Activated T-cell treated with anti-CD3 and anti-CD28 coated beads, Interleukin-2, amount 50 U/mL, for 72 hours (primary cell): Measurements from ENCODE around the gene DRP2. TPM values are rescaled to one million over a fixed set of nuclear protein-coding genes. Genes with fewer than 3 reads are reported as not detected.
"Not testable (repeated sequence)": the region's sequence is repeated elsewhere in the genome, so short reads cannot be mapped to it uniquely, and the experiment has no call there.

Source experiments
- ATAC-seq, 2 donors: fragments of 150-1000 bp; cut with Tn5 transposase; replicated peaks in 1 of 2; 2 replicates each; pipeline ENCODE4 v1.10.0; 2021; ENCODE audit warnings: moderate library complexity in 2 of 2, mild to moderate bottlenecking in 1 of 2
- DNase-seq, 2 donors: peaks; one replicate each; pipeline ENCODE4 v3.0.0; 2021 to 2022; ENCODE audit warnings: mixed read lengths in 1 of 2
- H3K27ac Mint-ChIP-seq: one replicate; pipeline ENCODE4 v1.8.0; 2022; ENCODE audit warnings: mild to moderate bottlenecking, moderate library complexity, mixed read lengths
- H3K27me3 Mint-ChIP-seq: one replicate; pipeline ENCODE4 v1.8.0; 2022; ENCODE audit warnings: low read depth, mixed read lengths
- H3K36me3 Mint-ChIP-seq, 2 donors: one replicate each; pipeline ENCODE4 v1.8.0; 2022; ENCODE audit warnings: mixed read lengths in 2 of 2, mild to moderate bottlenecking in 1 of 2; ENCODE audit not compliant: insufficient read depth in 2 of 2
- H3K4me1 Mint-ChIP-seq: one replicate; pipeline ENCODE4 v1.8.0; 2022; ENCODE audit warnings: low read depth, mixed read lengths
- H3K4me3 Mint-ChIP-seq, 2 donors: one replicate each; pipeline ENCODE4 v1.8.0; 2022; ENCODE audit warnings: mild to moderate bottlenecking in 2 of 2, mixed read lengths in 2 of 2, moderate library complexity in 2 of 2
- H3K9me3 Mint-ChIP-seq, 2 donors: one replicate each; pipeline ENCODE4 v1.8.0; 2022; ENCODE audit warnings: mixed read lengths in 2 of 2
- total RNA-seq, 2 donors: library from RNA; stranded (reverse); gene quantifications; one replicate each; pipeline ENCODE4 v1.2.3, GENCODE V29; 2022

Gene DRP2
- total RNA-seq = 1 to 10 TPM in 1 of 2 donors, under 1 TPM in 1; 0.86 to 1.2 TPM

- H3K36me3 Mint-ChIP-seq = no peaks in the 10 kb centered on the region
- no peak for DNase-seq
These were observed at the start of gene DRP2 for GRCh38 chrX:101219116-101219863. DRP2 (plus strand) TSS chrX:101219786; CDS start chrX:101231648, 11,862 bp downstream.

GRCh38 chrX:101171883-101172400, 47.6 kb upstream of the DRP2 start:
- ATAC-seq (no peak), DNase-seq (no peak)
- no peaks in the 10 kb centered on the region for H3K9me3 Mint-ChIP-seq
- no peaks in the 10 kb centered on the region for H3K4me1 Mint-ChIP-seq
- H3K27ac Mint-ChIP-seq = no peak overlapping the region
- no peaks in the 10 kb centered on the region for H3K36me3 Mint-ChIP-seq
- peaks cover 14% of the 10 kb centered on the region for H3K27me3 Mint-ChIP-seq
- no peak overlapping the region for H3K4me3 Mint-ChIP-seq

More at GRCh38 chrX:101219116-101219863, at the start of gene DRP2:
- no peaks in the 10 kb centered on the region for H3K9me3 Mint-ChIP-seq
- H3K4me3 Mint-ChIP-seq = peak within 1 kb of the TSS in 1 of 2 donors; percentile 38
- peaks cover 25% of the 10 kb centered on the region for H3K27me3 Mint-ChIP-seq
- H3K4me1 Mint-ChIP-seq = peaks cover 20% of the 10 kb centered on the region
- H3K27ac Mint-ChIP-seq = no peak within 1 kb of the TSS
- no peak for ATAC-seq

GRCh38 chrX:101176439-101176838, 43.1 kb upstream of the DRP2 start:
- no peaks in the 10 kb centered on the region for H3K9me3 Mint-ChIP-seq
- H3K27me3 Mint-ChIP-seq = peaks cover 14% of the 10 kb centered on the region
- H3K27ac Mint-ChIP-seq = peak overlapping the region; percentile 3
- no peak for DNase-seq
- no peak overlapping the region for H3K4me3 Mint-ChIP-seq
- no peak for ATAC-seq
- no peaks in the 10 kb centered on the region for H3K4me1 Mint-ChIP-seq
- H3K36me3 Mint-ChIP-seq = no peaks in the 10 kb centered on the region

- not testable (repeated sequence) for H3K9me3 Mint-ChIP-seq, ATAC-seq, H3K4me3 Mint-ChIP-seq, H3K36me3 Mint-ChIP-seq, DNase-seq, H3K27ac Mint-ChIP-seq, H3K4me1 Mint-ChIP-seq
- H3K27me3 Mint-ChIP-seq = peaks cover 33% of the 10 kb centered on the region
These were observed 34.7 kb upstream of the DRP2 start for GRCh38 chrX:101184876-101185275.

GRCh38 chrX:101187961-101188360, 31.6 kb upstream of the DRP2 start:
- peaks cover 54% of the 10 kb centered on the region for H3K27me3 Mint-ChIP-seq
- H3K9me3 Mint-ChIP-seq, H3K4me1 Mint-ChIP-seq, H3K27ac Mint-ChIP-seq, ATAC-seq, H3K4me3 Mint-ChIP-seq, H3K36me3 Mint-ChIP-seq, DNase-seq: not testable (repeated sequence)

GRCh38 chrX:101190736-101191135, 28.9 kb upstream of the DRP2 start:
- H3K36me3 Mint-ChIP-seq = no peaks in the 10 kb centered on the region
- H3K9me3 Mint-ChIP-seq = no peaks in the 10 kb centered on the region
- H3K27me3 Mint-ChIP-seq = peaks cover 67% of the 10 kb centered on the region
- no peak overlapping the region for H3K27ac Mint-ChIP-seq
- no peaks in the 10 kb centered on the region for H3K4me1 Mint-ChIP-seq
- ATAC-seq = no peak
- no peak for DNase-seq
- H3K4me3 Mint-ChIP-seq = no peak overlapping the region

- no peaks in the 10 kb centered on the region for H3K4me1 Mint-ChIP-seq
- H3K27ac Mint-ChIP-seq = no peak overlapping the region
- ATAC-seq = no peak
- no peak overlapping the region for H3K4me3 Mint-ChIP-seq
- no peaks in the 10 kb centered on the region for H3K36me3 Mint-ChIP-seq
- peaks cover 64% of the 10 kb centered on the region for H3K27me3 Mint-ChIP-seq
- DNase-seq = no peak
- no peaks in the 10 kb centered on the region for H3K9me3 Mint-ChIP-seq
These were observed 28.3 kb upstream of the DRP2 start for GRCh38 chrX:101191217-101191750.

GRCh38 chrX:101195442-101196173, 24.0 kb upstream of the DRP2 start:
- peaks cover 38% of the 10 kb centered on the region for H3K27me3 Mint-ChIP-seq
- H3K4me3 Mint-ChIP-seq = no peak overlapping the region
- no peaks in the 10 kb centered on the region for H3K9me3 Mint-ChIP-seq
- ATAC-seq (no peak), DNase-seq (no peak)
- no peaks in the 10 kb centered on the region for H3K4me1 Mint-ChIP-seq
- no peak overlapping the region for H3K27ac Mint-ChIP-seq
- no peaks in the 10 kb centered on the region for H3K36me3 Mint-ChIP-seq

- H3K27me3 Mint-ChIP-seq = peaks cover 10% of the 10 kb centered on the region
- H3K36me3 Mint-ChIP-seq = no peaks in the 10 kb centered on the region
- no peak overlapping the region for H3K27ac Mint-ChIP-seq
- H3K9me3 Mint-ChIP-seq = no peaks in the 10 kb centered on the region
- no peak for DNase-seq
- no peak overlapping the region for H3K4me3 Mint-ChIP-seq
- no peak for ATAC-seq
- peaks cover 11% of the 10 kb centered on the region for H3K4me1 Mint-ChIP-seq
These were observed 15.7 kb upstream of the DRP2 start for GRCh38 chrX:101203761-101204351.

- Mint-ChIP-seq H3K9me3 (no peaks in the 10 kb centered on the region), H3K4me3 (no peak overlapping the region), H3K4me1 (peaks cover 12% of the 10 kb centered on the region), H3K36me3 (no peaks in the 10 kb centered on the region), H3K27ac (no peak overlapping the region), H3K27me3 (peaks cover 12% of the 10 kb centered on the region)
- ATAC-seq (peak; percentile 76 to 86), DNase-seq (no peak)
These were observed 13.1 kb upstream of the DRP2 start for GRCh38 chrX:101206471-101206870.

- Mint-ChIP-seq H3K27me3 (peaks cover 11% of the 10 kb centered on the region), H3K4me1 (peaks cover 12% of the 10 kb centered on the region), H3K4me3 (peak overlapping the region; percentile 2), H3K9me3 (no peaks in the 10 kb centered on the region), H3K36me3 (no peaks in the 10 kb centered on the region), H3K27ac (no peak overlapping the region)
- peak; percentile 57 to 60 for ATAC-seq
- no peak for DNase-seq
These were observed 11.3 kb upstream of the DRP2 start for GRCh38 chrX:101208152-101208905.

- ATAC-seq = no peak
- no peak for DNase-seq
- no peaks in the 10 kb centered on the region for H3K36me3 Mint-ChIP-seq
- H3K4me3 Mint-ChIP-seq = no peak overlapping the region
- peaks cover 12% of the 10 kb centered on the region for H3K4me1 Mint-ChIP-seq
- H3K27ac Mint-ChIP-seq = no peak overlapping the region
- H3K9me3 Mint-ChIP-seq = no peaks in the 10 kb centered on the region
- peaks cover 13% of the 10 kb centered on the region for H3K27me3 Mint-ChIP-seq
These were observed 9.0 kb upstream of the DRP2 start for GRCh38 chrX:101210630-101211029.
